NCI-H2081 treated with DMSO at 0.1 percent for 48 hours (cell line): ENCODE results near the gene PPFIA1.
"Not testable (repeated sequence)": the region's sequence is repeated elsewhere in the genome, so short reads cannot be mapped to it uniquely, and the experiment has no call there.

ENCODE experiments used
- DNase-seq: peaks from one replicate; lab custom pipeline; 2025; lab: John Stamatoyannopoulos, UW

Gene PPFIA1

DNA sequence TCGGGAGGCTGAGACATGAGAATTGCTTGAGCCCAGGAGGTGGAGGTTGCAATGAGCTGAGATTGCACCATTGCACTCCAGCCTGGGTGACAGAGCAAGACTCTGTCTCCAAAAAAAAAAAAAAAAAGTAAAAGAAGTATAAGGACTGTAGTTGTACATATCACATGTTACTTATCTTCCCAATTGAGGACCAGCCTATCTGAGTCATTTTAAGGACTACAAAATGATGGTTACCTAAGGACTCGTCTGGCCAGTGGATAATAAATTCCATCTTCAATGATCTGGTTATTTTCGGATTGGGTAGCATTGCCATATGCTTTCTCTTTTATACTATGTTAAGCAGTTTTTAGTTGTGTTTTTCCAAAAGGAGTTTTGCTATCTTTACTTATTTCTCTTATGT, 55.3 kb downstream of the PPFIA1 start:
- no peak for DNase-seq

DNA sequence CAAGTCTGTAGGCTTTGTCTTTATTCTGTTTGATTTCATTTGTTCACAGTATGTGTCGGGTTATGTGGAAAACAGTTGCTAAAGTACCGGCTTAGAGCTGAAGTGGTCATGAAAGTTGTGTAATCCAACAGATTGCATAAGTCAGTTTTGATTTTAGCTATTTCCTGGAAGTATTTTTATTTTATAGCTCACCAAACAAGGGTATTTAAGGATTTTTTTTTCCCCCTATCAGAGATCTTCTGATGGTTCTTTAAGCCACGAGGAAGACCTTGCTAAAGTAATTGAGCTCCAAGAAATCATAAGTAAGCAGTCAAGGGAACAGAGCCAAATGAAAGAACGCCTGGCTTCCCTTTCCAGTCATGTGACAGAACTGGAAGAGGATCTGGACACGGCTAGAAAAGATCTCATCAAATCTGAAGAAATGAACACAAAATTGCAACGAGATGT, 55.9 kb downstream of the PPFIA1 start:
- DNase-seq = no peak

- DNase-seq = no peak
Measured at GRCh38 chr11:70326833-70327232, 56.3 kb downstream of the PPFIA1 start.

DNA sequence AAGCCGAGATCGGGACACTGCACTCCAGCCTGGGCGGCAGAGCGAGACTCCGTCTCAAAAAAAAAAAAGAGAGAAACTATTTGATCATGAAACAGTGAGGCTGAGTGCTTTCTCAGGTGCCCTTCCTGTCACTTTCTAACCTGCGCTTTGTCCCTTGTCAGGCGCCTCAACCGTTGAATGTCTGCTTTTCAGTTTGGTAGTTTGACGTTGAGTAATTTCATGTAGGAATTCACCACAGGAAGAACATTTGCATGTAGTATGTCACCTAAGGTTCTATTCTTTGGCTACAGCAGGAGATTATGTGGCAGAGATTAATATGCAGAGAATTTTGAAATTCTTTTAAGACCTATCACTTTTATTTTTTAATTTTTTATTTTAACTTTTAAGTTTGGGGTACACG, 57.2 kb downstream of the PPFIA1 start:
- DNase-seq = no peak

DNA sequence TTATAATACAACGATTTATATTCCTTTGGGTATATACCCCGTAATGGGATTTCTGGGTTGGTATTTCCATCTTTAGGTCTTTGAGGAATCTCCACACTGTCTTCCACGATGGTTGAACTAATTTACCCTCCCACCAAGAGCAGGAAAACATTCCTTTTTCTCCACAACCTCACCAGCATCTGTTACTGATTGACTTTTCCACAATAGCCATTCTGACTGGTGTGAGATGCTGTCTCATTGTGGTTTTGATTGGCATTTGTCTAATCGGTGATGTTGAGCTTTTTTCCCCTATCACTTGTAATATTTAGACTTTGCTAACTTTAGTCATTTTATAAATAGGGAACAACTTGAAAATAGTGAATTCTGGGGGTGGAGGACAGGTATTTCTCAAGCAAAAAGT, 58.1 kb downstream of the PPFIA1 start:
- DNase-seq = no peak

DNA sequence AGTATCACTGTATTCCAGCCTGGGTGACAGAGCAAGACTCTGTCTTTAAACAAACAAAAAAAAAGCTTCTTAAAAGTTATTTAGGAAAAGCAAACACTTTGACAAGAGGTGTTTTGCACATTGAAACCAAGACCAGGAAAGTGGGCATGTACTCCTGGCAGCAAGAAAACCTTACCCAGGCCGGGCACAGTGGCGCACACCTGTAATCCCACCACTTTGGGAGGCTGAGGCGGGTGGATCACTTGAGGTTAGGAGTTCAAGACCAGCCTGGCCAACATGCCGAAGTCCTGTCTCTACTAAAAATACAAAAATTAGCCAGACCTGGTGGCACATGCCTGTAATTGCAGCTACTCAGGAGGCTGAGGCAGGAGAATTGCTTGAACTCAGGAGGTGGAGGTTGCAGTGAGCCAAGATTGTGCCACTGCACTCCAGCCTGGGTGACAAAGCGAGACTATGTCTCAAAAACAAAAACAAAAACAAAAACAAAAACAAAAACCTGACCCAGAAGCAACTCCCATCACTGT, 60.9 kb downstream of the PPFIA1 start:
- DNase-seq = not testable (repeated sequence)

GRCh38 chr11:70331901-70332300, 61.4 kb downstream of the PPFIA1 start:
- DNase-seq = no peak

- no peak for DNase-seq
Measured at GRCh38 chr11:70332567-70332966, 62.1 kb downstream of the PPFIA1 start.

DNA sequence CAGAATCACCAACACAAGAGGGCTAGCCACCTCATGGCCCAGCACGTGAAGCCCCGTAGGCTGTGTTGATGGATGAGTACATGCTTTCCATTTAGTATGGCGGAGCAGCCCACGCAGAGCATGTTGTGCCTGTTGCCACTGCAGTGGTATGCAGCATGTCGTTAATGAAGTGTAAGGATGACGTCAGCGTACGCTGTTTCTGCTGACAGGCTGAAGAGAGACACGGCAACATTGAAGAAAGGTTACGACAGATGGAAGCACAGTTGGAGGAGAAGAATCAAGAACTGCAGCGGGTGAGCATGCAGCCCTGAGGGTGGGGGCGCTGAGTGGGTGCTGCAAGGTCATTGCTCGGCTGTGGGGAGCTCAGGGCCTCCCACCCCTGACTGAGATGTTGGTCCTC, 62.8 kb downstream of the PPFIA1 start:
- no peak for DNase-seq

- DNase-seq = no peak
Measured at GRCh38 chr11:70334351-70334995, 64.0 kb downstream of the PPFIA1 start.

DNA sequence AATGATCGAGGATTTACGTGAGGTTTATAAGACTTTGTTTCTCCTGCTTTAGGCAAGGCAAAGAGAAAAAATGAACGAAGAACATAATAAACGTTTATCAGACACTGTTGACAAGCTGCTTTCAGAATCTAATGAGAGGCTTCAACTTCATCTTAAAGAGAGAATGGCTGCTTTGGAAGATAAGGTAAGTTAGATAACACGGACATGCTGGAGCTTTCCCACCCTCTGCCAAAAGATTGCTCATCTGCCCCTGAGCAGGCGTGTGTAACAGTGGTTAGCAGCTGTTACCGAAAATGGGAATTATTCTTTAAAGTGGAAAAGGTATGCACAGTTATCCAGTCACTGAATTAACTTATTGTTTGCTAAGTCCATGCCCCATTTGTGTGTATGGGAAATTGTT, 65.0 kb downstream of the PPFIA1 start:
- no peak for DNase-seq

DNA sequence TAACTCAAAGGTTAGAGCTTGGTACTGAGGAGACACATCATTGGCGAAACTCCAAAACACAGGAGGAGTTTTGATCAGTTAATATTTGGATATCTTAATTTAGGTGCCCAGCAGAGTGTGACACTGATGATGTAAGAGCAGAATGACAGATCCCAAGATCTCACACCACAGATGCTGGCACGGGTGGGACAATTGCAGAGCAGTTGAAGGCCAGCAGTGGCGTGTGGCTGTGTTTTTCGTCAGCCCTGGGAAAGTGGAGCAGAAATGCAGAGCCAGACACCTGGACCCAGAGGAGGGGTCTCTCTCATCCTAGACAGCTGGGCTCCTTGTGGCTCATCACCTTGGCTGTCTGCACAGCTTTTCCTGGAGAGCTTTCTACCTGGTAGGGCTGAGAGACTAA, 68.1 kb downstream of the PPFIA1 start:
- no peak for DNase-seq

GRCh38 chr11:70339066-70339465, 68.6 kb downstream of the PPFIA1 start:
- DNase-seq = no peak

- no peak for DNase-seq
Measured at GRCh38 chr11:70341881-70342429, 71.5 kb downstream of the PPFIA1 start.

DNA sequence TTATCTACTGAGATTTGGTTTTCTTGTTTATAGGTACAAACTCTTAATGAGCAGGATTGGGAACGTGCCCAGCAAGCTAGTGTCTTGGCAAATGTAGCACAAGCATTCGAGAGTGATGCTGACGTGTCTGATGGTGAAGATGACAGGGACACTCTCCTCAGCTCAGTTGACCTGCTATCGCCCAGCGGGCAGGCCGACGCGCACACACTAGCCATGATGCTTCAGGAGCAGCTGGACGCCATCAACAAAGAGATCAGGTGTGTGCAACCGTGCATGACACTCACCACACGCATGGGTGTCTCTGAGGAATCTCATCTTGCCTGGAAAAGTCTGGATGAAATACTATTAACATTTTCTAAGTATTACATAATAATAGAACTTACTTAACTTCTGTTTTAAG, 73.1 kb downstream of the PPFIA1 start:
- no peak for DNase-seq

DNA sequence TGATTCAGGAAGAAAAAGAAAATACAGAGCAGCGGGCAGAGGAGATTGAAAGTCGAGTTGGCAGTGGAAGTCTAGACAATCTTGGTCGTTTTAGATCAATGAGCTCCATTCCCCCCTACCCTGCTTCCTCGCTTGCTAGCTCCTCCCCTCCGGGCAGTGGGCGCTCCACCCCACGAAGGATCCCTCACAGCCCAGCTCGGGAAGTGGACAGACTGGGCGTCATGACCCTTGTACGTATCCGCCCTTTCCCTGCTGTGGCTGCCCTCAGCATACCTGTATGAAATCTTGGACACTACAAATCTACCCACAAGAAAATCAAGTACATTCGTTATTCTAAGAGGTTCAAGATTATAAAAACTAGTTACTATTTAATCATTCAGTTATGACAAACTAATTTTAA, 77.7 kb downstream of the PPFIA1 start:
- no peak for DNase-seq

GRCh38 chr11:70348608-70349007, 78.1 kb downstream of the PPFIA1 start:
- no peak for DNase-seq

DNA sequence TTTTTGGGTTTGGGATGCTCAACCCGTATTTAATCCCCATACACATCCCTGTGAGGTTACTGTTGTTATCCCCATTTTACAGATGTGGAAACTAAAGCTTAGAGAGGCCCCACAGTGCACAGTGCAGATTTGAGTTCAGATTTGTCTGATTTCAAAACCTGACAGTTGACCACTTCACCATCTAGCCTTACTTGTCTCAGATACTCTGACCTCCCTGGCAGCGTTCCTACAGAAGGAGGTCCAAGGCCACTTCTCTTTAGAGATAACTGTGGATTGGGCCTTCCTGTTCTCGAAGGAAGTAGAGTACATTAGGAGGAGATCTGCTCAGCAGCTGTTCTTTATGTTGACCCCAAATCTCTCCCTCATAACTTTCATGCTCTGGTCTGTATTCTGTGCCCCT, 81.2 kb downstream of the PPFIA1 start:
- DNase-seq = no peak

DNA sequence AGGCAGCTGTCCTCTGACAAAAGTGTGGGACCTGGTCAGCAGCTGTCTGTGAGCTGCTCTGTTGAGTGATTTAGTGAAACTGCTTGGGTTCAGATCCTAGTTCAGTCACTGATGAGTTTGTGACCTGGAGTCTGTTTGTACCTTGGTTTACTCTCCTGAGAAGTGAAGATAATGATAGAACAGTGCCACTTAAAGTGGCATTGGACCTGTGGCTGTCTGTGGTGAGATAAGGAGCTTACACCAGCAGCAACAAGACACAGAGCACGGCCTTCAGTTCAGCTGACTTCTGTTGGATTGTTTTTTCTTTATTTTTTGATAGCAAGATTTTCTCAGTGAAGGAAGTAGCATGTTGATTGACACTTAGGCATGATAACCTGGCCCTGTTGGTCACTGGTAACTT, 81.6 kb downstream of the PPFIA1 start:
- no peak for DNase-seq

DNA sequence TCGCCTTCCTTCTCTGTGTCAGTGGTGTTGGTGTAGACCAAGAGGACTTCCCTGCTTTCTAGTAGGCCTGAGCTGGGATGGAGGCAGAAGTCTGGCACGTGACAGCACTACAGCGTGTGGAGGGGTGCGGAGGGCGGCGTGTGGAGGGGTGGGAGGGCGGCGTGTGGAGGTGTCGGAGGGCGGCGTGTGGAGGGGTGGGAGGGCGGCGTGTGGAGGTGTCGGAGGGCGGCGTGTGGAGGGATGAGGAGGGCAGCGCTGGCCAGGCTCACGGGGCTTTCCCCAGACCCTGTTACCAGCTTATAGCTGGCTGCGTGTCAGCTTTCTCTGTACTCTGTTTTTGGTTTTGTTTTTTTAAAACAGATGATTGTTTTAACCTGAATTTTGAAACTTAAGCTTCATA, 82.1 kb downstream of the PPFIA1 start:
- no peak for DNase-seq

GRCh38 chr11:70353329-70353728, 82.8 kb downstream of the PPFIA1 start:
- no peak for DNase-seq

- no peak for DNase-seq
Measured at GRCh38 chr11:70353900-70354568, 83.5 kb downstream of the PPFIA1 start.

GRCh38 chr11:70354629-70355028, 84.1 kb downstream of the PPFIA1 start:
- DNase-seq = no peak
